H9 (cell line): ENCODE results near the gene TCF7L1. TPM values are rescaled to one million over a fixed set of nuclear protein-coding genes. Genes with fewer than 3 reads are reported as not detected.
"Not testable (repeated sequence)": the region's sequence is repeated elsewhere in the genome, so short reads cannot be mapped to it uniquely, and the experiment has no call there.

Source experiments
- DNase-seq: peaks from one replicate; pipeline ENCODE4 v3.0.0-alpha.2; 2017
- H2AFZ ChIP-seq: one replicate; pipeline ENCODE4 v1.6.1; 2013; ENCODE audit warnings: mild to moderate bottlenecking, low read length, control low read depth, moderate library complexity
- H2AK5ac ChIP-seq: 2 replicates; pipeline ENCODE4 v1.6.1; 2013; ENCODE audit warnings: low read length, control low read depth, mixed read lengths; ENCODE audit not compliant: insufficient read length
- H2BK120ac ChIP-seq: one replicate; pipeline ENCODE4 v1.6.1; 2013; ENCODE audit warnings: low read depth, mild to moderate bottlenecking, low read length, control low read depth, inconsistent platforms; ENCODE audit not compliant: poor library complexity, severe bottlenecking
- H2BK12ac ChIP-seq: 2 replicates; pipeline ENCODE4 v1.6.1; 2013; ENCODE audit warnings: low read length, control low read depth, mixed read lengths, low read depth; ENCODE audit not compliant: insufficient read length
- H2BK15ac ChIP-seq: 2 replicates; pipeline ENCODE4 v1.6.1; 2013; ENCODE audit warnings: low read depth, low read length, control low read depth
- H2BK20ac ChIP-seq: one replicate; pipeline ENCODE4 v1.6.1; 2013; ENCODE audit warnings: low read depth, mild to moderate bottlenecking, low read length, control low read depth, inconsistent platforms; ENCODE audit not compliant: poor library complexity, severe bottlenecking
- H2BK5ac ChIP-seq: 2 replicates; pipeline ENCODE4 v1.6.1; 2013; ENCODE audit warnings: low read length, control low read depth, mixed read lengths; ENCODE audit not compliant: insufficient read length
- H3K14ac ChIP-seq: 2 replicates; pipeline ENCODE4 v1.6.1; 2013; ENCODE audit warnings: low read length, control low read depth; ENCODE audit not compliant: insufficient read depth
- H3K18ac ChIP-seq: 2 replicates; pipeline ENCODE4 v1.6.1; 2013; ENCODE audit warnings: low read depth, mild to moderate bottlenecking, mixed read lengths, low read length, control low read depth; ENCODE audit not compliant: insufficient read length
- H3K23ac ChIP-seq: 2 replicates; pipeline ENCODE4 v1.6.1; 2013; ENCODE audit warnings: low read length, control low read depth, mixed read lengths, low read depth; ENCODE audit not compliant: insufficient read length
- H3K23me2 ChIP-seq: 2 replicates; pipeline ENCODE4 v1.6.1; 2013; ENCODE audit warnings: low read depth, mild to moderate bottlenecking, mixed read lengths, low read length, control low read depth; ENCODE audit not compliant: insufficient read length, poor library complexity, severe bottlenecking
- H3K27ac ChIP-seq: 2 replicates; pipeline ENCODE4 v1.5.1; 2013; ENCODE audit warnings: low read length, control low read depth, mixed read lengths, low read depth; ENCODE audit not compliant: insufficient read length
- H3K27me3 ChIP-seq: 2 replicates; pipeline ENCODE4 v1.6.1; 2013; ENCODE audit warnings: low read length, control low read depth, inconsistent platforms; ENCODE audit not compliant: insufficient read depth
- H3K4ac ChIP-seq: 2 replicates; pipeline ENCODE4 v1.6.1; 2013; ENCODE audit warnings: low read depth, mild to moderate bottlenecking, control low read depth, inconsistent platforms, low read length, moderate library complexity
- H3K4me1 ChIP-seq: 2 replicates; pipeline ENCODE4 v1.6.1; 2013; ENCODE audit warnings: low read length, control low read depth, inconsistent platforms; ENCODE audit not compliant: insufficient read depth
- H3K4me2 ChIP-seq: 2 replicates; pipeline ENCODE4 v1.6.1; 2013; ENCODE audit warnings: low read length, control low read depth, mixed read lengths; ENCODE audit not compliant: insufficient read length, insufficient read depth
- H3K56ac ChIP-seq: 2 replicates; pipeline ENCODE4 v1.6.1; 2013; ENCODE audit warnings: low read depth, mild to moderate bottlenecking, mixed read lengths, low read length, control low read depth; ENCODE audit not compliant: insufficient read length
- H3K79me1 ChIP-seq: 2 replicates; pipeline ENCODE4 v1.6.1; 2013; ENCODE audit warnings: low read depth, mild to moderate bottlenecking, moderate library complexity, low read length, control low read depth, inconsistent platforms; ENCODE audit not compliant: insufficient read depth, poor library complexity, severe bottlenecking
- H3K79me2 ChIP-seq: 2 replicates; pipeline ENCODE4 v1.6.1; 2013; ENCODE audit warnings: low read length, control low read depth, inconsistent platforms; ENCODE audit not compliant: insufficient read depth
- H3K9ac ChIP-seq: 2 replicates; pipeline ENCODE4 v1.6.1; 2013; ENCODE audit warnings: low read length, control low read depth, mixed read lengths; ENCODE audit not compliant: insufficient read length; ENCODE audit errors: extremely low read depth
- H3K9me3 ChIP-seq: one replicate; pipeline ENCODE4 v1.6.1; 2013; ENCODE audit warnings: low read depth, low read length, inconsistent platforms; ENCODE audit not compliant: control insufficient read depth
- H3T11ph ChIP-seq: one replicate; pipeline ENCODE4 v1.6.1; 2013; ENCODE audit warnings: mild to moderate bottlenecking, low read length, control low read depth, inconsistent platforms
- H4K20me1 ChIP-seq: one replicate; pipeline ENCODE4 v1.6.1; 2013; ENCODE audit not compliant: control insufficient read depth, insufficient read length, insufficient read depth
- H4K5ac ChIP-seq: 2 replicates; pipeline ENCODE4 v1.6.1; 2013; ENCODE audit warnings: low read depth, mild to moderate bottlenecking, mixed read lengths, low read length, control low read depth; ENCODE audit not compliant: insufficient read length
- H4K8ac ChIP-seq: replicated peaks from 2 replicates; pipeline ENCODE4 v1.6.1; 2013; ENCODE audit warnings: low read length, control low read depth, mixed read lengths, low read depth; ENCODE audit not compliant: insufficient read length
- H4K91ac ChIP-seq: 2 replicates; pipeline ENCODE4 v1.6.1; 2013; ENCODE audit warnings: low read depth, mild to moderate bottlenecking, moderate library complexity, mixed read lengths, low read length, control low read depth; ENCODE audit not compliant: insufficient read length
- H3K27ac Mint-ChIP-seq, 3 experiments: 2 replicates in 2 of 3; 3 replicates in 1 of 3; pipeline ENCODE4 v1.8.0; 2020 to 2021; ENCODE audit warnings: mixed read lengths in 3 of 3, mild to moderate bottlenecking in 1 of 3, moderate library complexity in 1 of 3
- H3K27me3 Mint-ChIP-seq: 2 replicates; pipeline ENCODE4 v1.8.0; 2021; ENCODE audit warnings: low read depth, mild to moderate bottlenecking, moderate library complexity, mixed read lengths
- H3K36me3 Mint-ChIP-seq, 3 experiments: 2 replicates in 2 of 3; 3 replicates in 1 of 3; pipeline ENCODE4 v1.8.0; 2020 to 2021; ENCODE audit warnings: low read depth in 3 of 3, mixed read lengths in 3 of 3; ENCODE audit not compliant: insufficient read depth in 1 of 3
- H3K4me1 Mint-ChIP-seq, 2 experiments: 2 replicates each; pipeline ENCODE4 v1.8.0; 2020; ENCODE audit warnings: mixed read lengths in 2 of 2
- H3K4me3 Mint-ChIP-seq, 2 experiments: 2 replicates in 1 of 2; 3 replicates in 1 of 2; pipeline ENCODE4 v1.8.0; 2020 to 2021; ENCODE audit warnings: mild to moderate bottlenecking in 2 of 2, mixed read lengths in 2 of 2, moderate library complexity in 1 of 2
- H3K9me3 Mint-ChIP-seq, 2 experiments: 2 replicates in 1 of 2; 3 replicates in 1 of 2; pipeline ENCODE4 v1.8.0; 2020; ENCODE audit warnings: mild to moderate bottlenecking in 2 of 2, mixed read lengths in 2 of 2, moderate library complexity in 1 of 2
- WGBS: extraction: QIAGEN DNeasy Blood & Tissue Kit; methylation state at CpG from one replicate; pipeline ENCODE4 v1.1.7; 2013; ENCODE audit warnings: missing lambda C conversion rate, low lambda C conversion rate, mixed read lengths; ENCODE audit not compliant: insufficient read length; ENCODE audit errors: extremely low coverage; 5-methylcytosine and 5-hydroxymethylcytosine counted together
- total RNA-seq: library from RNA; stranded (reverse); gene quantifications from 2 replicates; pipeline ENCODE4 v1.2.1, GENCODE V29; 2021
- TF ChIP-seq, protein P1 (sequence below): fragments of 200-600 bp; sonication (generic); conservative IDR thresholded peaks from 3 replicates; pipeline ENCODE4 v1.8.0; 2021; ENCODE audit warnings: antibody characterized with exemption, mild to moderate bottlenecking

TCF7L1 gene
- total RNA-seq, 1 experiment from 2014 or later: 112 TPM

DNA sequence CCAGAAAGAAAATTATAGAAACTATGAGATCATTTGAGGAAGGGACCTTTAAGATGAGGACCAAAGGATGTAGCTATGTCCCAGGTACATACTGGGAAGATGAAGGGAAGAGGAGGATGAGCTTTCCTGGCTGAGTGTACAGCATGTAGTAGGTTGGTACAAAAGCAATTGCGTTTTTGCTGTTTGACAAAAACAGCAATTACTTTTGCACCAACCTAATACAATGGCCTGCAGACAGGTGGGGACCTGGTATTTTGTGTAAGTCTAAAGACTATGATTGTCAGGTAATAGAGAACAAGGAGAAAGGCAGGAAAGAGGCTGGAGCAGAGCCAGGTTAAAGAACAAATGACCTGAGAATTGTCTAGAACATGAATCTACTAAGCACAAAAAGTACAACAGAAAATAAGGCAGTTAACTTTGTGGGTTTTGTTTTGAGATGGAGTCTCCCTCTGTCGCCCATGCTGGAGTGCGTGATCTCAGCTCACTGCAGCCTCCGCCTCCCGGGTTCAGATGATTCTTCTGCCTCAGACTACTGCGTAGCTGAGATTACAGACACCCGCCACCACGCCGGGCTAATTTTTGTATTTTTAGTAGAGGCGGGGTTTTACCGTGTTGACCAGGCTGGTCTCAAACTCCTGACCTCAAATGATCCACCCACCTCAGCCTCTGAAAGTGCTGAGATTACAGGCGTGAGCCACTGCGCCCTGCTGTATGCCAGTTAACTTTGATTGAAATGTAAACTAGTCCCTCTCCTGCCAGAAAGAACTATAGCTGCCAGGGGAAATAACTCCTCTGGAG lies 197.8 kb downstream of the TCF7L1 start:
- Histone ChIP-seq H2BK15ac (no peak overlapping the region), H4K8ac (no peak overlapping the region), H3K9me3 (no peaks in the 10 kb centered on the region), H2BK5ac (no peak overlapping the region), H3T11ph (no peak overlapping the region), H2BK20ac (no peak overlapping the region), H3K18ac (no peak overlapping the region), H3K27ac (no peak overlapping the region), H3K23me2 (peaks cover 18% of the 10 kb centered on the region), H3K14ac (no peak overlapping the region), H3K56ac (no peak overlapping the region), H3K23ac (no peak overlapping the region), H2AFZ (no peak overlapping the region), H4K91ac (no peak overlapping the region), H2AK5ac (no peak overlapping the region), H3K27me3 (no peaks in the 10 kb centered on the region), H2BK12ac (no peak overlapping the region), H3K79me1 (peaks cover 6% of the 10 kb centered on the region), H3K4ac (no peak overlapping the region), H4K20me1 (no peaks in the 10 kb centered on the region), H4K5ac (no peak overlapping the region), H3K9ac (no peak overlapping the region), H3K4me2 (no peak overlapping the region), H2BK120ac (no peak overlapping the region), H3K4me1 (no peaks in the 10 kb centered on the region; the same call in 1 of the 2 replicates), H3K79me2 (peaks cover 6% of the 10 kb centered on the region; the same call in 1 of the 2 replicates)
- peak overlapping the region in 1 of 3 experiments; percentile 48; a peak in 1 of 7 replicates for H3K27ac Mint-ChIP-seq
- no peak overlapping the region for H3K4me3 Mint-ChIP-seq
- peaks cover 0 to 12% (median 5%) of the 10 kb centered on the region in 3 experiments; a peak in 4 of 7 replicates for H3K36me3 Mint-ChIP-seq
- H3K27me3 Mint-ChIP-seq: peaks cover 3% of the 10 kb centered on the region
- H3K9me3 Mint-ChIP-seq: peaks cover 3 to 6% of the 10 kb centered on the region in 2 experiments
- peaks cover 24 to 33% of the 10 kb centered on the region in 2 experiments for H3K4me1 Mint-ChIP-seq
- DNase-seq: no peak
- WGBS: no CpG with 5 or more reads among the region's 13 CpGs
- TF ChIP-seq, protein P1, sequence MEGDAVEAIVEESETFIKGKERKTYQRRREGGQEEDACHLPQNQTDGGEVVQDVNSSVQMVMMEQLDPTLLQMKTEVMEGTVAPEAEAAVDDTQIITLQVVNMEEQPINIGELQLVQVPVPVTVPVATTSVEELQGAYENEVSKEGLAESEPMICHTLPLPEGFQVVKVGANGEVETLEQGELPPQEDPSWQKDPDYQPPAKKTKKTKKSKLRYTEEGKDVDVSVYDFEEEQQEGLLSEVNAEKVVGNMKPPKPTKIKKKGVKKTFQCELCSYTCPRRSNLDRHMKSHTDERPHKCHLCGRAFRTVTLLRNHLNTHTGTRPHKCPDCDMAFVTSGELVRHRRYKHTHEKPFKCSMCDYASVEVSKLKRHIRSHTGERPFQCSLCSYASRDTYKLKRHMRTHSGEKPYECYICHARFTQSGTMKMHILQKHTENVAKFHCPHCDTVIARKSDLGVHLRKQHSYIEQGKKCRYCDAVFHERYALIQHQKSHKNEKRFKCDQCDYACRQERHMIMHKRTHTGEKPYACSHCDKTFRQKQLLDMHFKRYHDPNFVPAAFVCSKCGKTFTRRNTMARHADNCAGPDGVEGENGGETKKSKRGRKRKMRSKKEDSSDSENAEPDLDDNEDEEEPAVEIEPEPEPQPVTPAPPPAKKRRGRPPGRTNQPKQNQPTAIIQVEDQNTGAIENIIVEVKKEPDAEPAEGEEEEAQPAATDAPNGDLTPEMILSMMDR: no peak

DNA sequence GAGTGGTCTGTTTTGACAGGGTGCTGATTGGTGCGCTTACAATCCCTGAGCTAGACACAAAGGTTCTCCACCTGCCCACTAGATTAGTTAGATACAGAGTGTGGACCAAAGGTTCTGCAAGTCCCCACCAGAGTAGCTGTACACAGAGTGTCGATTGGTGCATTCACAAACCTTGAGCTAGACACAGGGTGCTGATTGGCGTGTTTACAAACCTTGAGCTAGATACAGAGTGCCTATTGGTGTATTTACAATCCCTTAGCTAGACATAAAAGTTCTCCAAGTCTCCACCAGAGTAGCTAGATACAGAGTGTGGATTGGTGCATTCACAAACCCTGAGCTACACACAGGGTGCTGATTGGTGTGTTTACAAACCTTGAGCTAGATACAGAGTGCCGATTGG lies 200.7 kb downstream of the TCF7L1 start:
- WGBS: no CpG with 5 or more reads among the region's 4 CpGs

More for the DNA sequence above, 200.7 kb downstream of the TCF7L1 start:
- H2BK5ac ChIP-seq, H3K9ac ChIP-seq, DNase-seq, H3T11ph ChIP-seq, H3K79me2 ChIP-seq, H3K9me3 ChIP-seq, H3K27me3 Mint-ChIP-seq, H3K4me2 ChIP-seq, H3K23me2 ChIP-seq, H3K4me1 ChIP-seq, H3K18ac ChIP-seq, H2BK20ac ChIP-seq, H4K20me1 ChIP-seq, H3K27me3 ChIP-seq, H3K9me3 Mint-ChIP-seq, H3K14ac ChIP-seq, H2AFZ ChIP-seq, H3K4me3 Mint-ChIP-seq, H4K91ac ChIP-seq, H3K56ac ChIP-seq, H2AK5ac ChIP-seq, H3K23ac ChIP-seq, H4K5ac ChIP-seq, H4K8ac ChIP-seq, H3K4ac ChIP-seq, H3K27ac Mint-ChIP-seq, H3K79me1 ChIP-seq, H2BK15ac ChIP-seq, H3K36me3 Mint-ChIP-seq, H3K27ac ChIP-seq, H2BK12ac ChIP-seq, H2BK120ac ChIP-seq: not testable (repeated sequence)
- H3K4me1 Mint-ChIP-seq: peaks cover 13 to 24% of the 10 kb centered on the region in 2 experiments
